ENCODE results near the gene C1orf115.
"Not testable (repeated sequence)": the region's sequence is repeated elsewhere in the genome, so short reads cannot be mapped to it uniquely, and the experiment has no call there.

C1orf115 gene

GRCh38 chr1:220695426-220695825 is 5.3 kb downstream of the C1orf115 start:
- no peak for DNase-seq

- DNase-seq: no peak
Measured at GRCh38 chr1:220696226-220696862, 6.2 kb downstream of the C1orf115 start.

GRCh38 chr1:220696863-220697231 is 6.7 kb downstream of the C1orf115 start:
- DNase-seq: no peak

GRCh38 chr1:220697326-220697725 is 7.2 kb downstream of the C1orf115 start:
- DNase-seq: no peak

- no peak for DNase-seq
Measured at GRCh38 chr1:220698607-220699016, 8.4 kb downstream of the C1orf115 start.

- DNase-seq: no peak
Measured at GRCh38 chr1:220699044-220699443, 8.9 kb downstream of the C1orf115 start.

GRCh38 chr1:220700556-220701179 is 10.5 kb downstream of the C1orf115 start:
- DNase-seq: no peak

GRCh38 chr1:220701974-220702373 is 11.8 kb downstream of the C1orf115 start:
- DNase-seq: no peak

GRCh38 chr1:220702733-220703270 is 12.6 kb downstream of the C1orf115 start:
- no peak for DNase-seq

GRCh38 chr1:220703305-220703704 is 13.1 kb downstream of the C1orf115 start:
- DNase-seq: no peak

- DNase-seq: no peak
Measured at GRCh38 chr1:220705782-220706181, 15.6 kb downstream of the C1orf115 start.

GRCh38 chr1:220706480-220706879 is 16.3 kb downstream of the C1orf115 start:
- no peak for DNase-seq

- no peak for DNase-seq
Measured at GRCh38 chr1:220707160-220707559, 17.0 kb downstream of the C1orf115 start.

GRCh38 chr1:220708244-220708643 is 18.1 kb downstream of the C1orf115 start:
- DNase-seq: no peak

- DNase-seq: no peak
Measured at GRCh38 chr1:220708936-220709801, 19.0 kb downstream of the C1orf115 start.

GRCh38 chr1:220710333-220710732 is 20.2 kb downstream of the C1orf115 start:
- no peak for DNase-seq

- DNase-seq: no peak
Measured at GRCh38 chr1:220711056-220711809, 21.1 kb downstream of the C1orf115 start.

- not testable (repeated sequence) for DNase-seq
Measured at GRCh38 chr1:220715986-220716385, 25.8 kb downstream of the C1orf115 start.

- DNase-seq: no peak
Measured at GRCh38 chr1:220717800-220718640, 27.9 kb downstream of the C1orf115 start.

- DNase-seq: not testable (repeated sequence)
Measured at GRCh38 chr1:220721266-220721665, 31.1 kb downstream of the C1orf115 start.

- DNase-seq: no peak
Measured at GRCh38 chr1:220726634-220727033, 36.5 kb downstream of the C1orf115 start.

- DNase-seq: no peak
Measured at GRCh38 chr1:220727519-220727918, 37.4 kb downstream of the C1orf115 start.
